DMS53 (cell line): ENCODE data around the gene GSG1L.
"Not testable (repeated sequence)": the region's sequence is repeated elsewhere in the genome, so short reads cannot be mapped to it uniquely, and the experiment has no call there.

Source experiments
- DNase-seq: peaks from one replicate; lab custom pipeline; 2025; lab: John Stamatoyannopoulos, UW

The GSG1L gene

GRCh38 chr16:27980076-27980775 is 83.3 kb downstream of the GSG1L start:
- DNase-seq: no peak

- DNase-seq: not testable (repeated sequence)
Measured at GRCh38 chr16:27979668-27980067, 83.8 kb downstream of the GSG1L start.

- DNase-seq: no peak
Measured at GRCh38 chr16:27978876-27979275, 84.6 kb downstream of the GSG1L start.

- no peak for DNase-seq
Measured at GRCh38 chr16:27977966-27978365, 85.5 kb downstream of the GSG1L start.

- DNase-seq: no peak
Measured at GRCh38 chr16:27976990-27977389, 86.5 kb downstream of the GSG1L start.

- no peak for DNase-seq
Measured at GRCh38 chr16:27974896-27975540, 88.5 kb downstream of the GSG1L start.

GRCh38 chr16:27973678-27974077 is 89.8 kb downstream of the GSG1L start:
- DNase-seq: no peak

- DNase-seq: peak; percentile 65
Measured at GRCh38 chr16:27972500-27972899, 91.0 kb downstream of the GSG1L start.

- no peak for DNase-seq
Measured at GRCh38 chr16:27969574-27969973, 93.9 kb downstream of the GSG1L start.

GRCh38 chr16:27967169-27967568 is 96.3 kb downstream of the GSG1L start:
- no peak for DNase-seq

- DNase-seq: no peak
Measured at GRCh38 chr16:27966756-27967155, 96.8 kb downstream of the GSG1L start.

- DNase-seq: no peak
Measured at GRCh38 chr16:27965801-27966200, 97.7 kb downstream of the GSG1L start.

- no peak for DNase-seq
Measured at GRCh38 chr16:27963471-27963965, 100.0 kb downstream of the GSG1L start.

GRCh38 chr16:27962197-27962596 is 101.3 kb downstream of the GSG1L start:
- no peak for DNase-seq

GRCh38 chr16:27961296-27961620 is 102.3 kb downstream of the GSG1L start:
- no peak for DNase-seq

GRCh38 chr16:27960619-27961295 is 102.8 kb downstream of the GSG1L start:
- DNase-seq: no peak

GRCh38 chr16:27959914-27960313 is 103.6 kb downstream of the GSG1L start:
- DNase-seq: no peak

GRCh38 chr16:27954191-27954590 is 109.3 kb downstream of the GSG1L start:
- DNase-seq: no peak

- DNase-seq: no peak
Measured at GRCh38 chr16:27952811-27953210, 110.7 kb downstream of the GSG1L start.

GRCh38 chr16:27951489-27952120 is 111.9 kb downstream of the GSG1L start:
- no peak for DNase-seq

GRCh38 chr16:27950206-27950887 is 113.2 kb downstream of the GSG1L start:
- no peak for DNase-seq

- DNase-seq: no peak
Measured at GRCh38 chr16:27947696-27948095, 115.8 kb downstream of the GSG1L start.
